Mesenchymal stem cell (in vitro differentiated cells and primary cell): ENCODE measurements around the gene PDYN.

Experiments used
- DNase-seq: peaks from one replicate; pipeline ENCODE4 v3.0.0-alpha.2; 2013
- H2AFZ ChIP-seq: one replicate; pipeline ENCODE4 v1.6.1; 2013; ENCODE audit warnings: low read depth, mild to moderate bottlenecking, control low read depth, inconsistent platforms, low read length, moderate library complexity
- H2AK5ac ChIP-seq: 2 replicates; pipeline ENCODE4 v1.6.1; 2013; ENCODE audit warnings: low read length, moderate library complexity, mild to moderate bottlenecking, inconsistent platforms; ENCODE audit not compliant: severe bottlenecking
- H2BK120ac ChIP-seq: one replicate; pipeline ENCODE4 v1.6.1; 2013; ENCODE audit warnings: low read depth, mild to moderate bottlenecking, inconsistent platforms, low read length, moderate library complexity
- H2BK12ac ChIP-seq, 2 experiments: one replicate each; pipeline ENCODE4 v1.6.1; 2013; ENCODE audit warnings: inconsistent platforms in 2 of 2, low read length in 2 of 2, mild to moderate bottlenecking in 2 of 2, moderate library complexity in 2 of 2, control low read depth in 1 of 2
- H2BK15ac ChIP-seq: one replicate; pipeline ENCODE4 v1.6.1; 2013; ENCODE audit warnings: mild to moderate bottlenecking, low read depth, inconsistent platforms; ENCODE audit not compliant: poor library complexity, severe bottlenecking
- H2BK5ac ChIP-seq: 2 replicates; pipeline ENCODE4 v1.6.1; 2013; ENCODE audit warnings: low read depth, mild to moderate bottlenecking, low read length, control low read depth, inconsistent platforms; ENCODE audit not compliant: poor library complexity, severe bottlenecking
- H3K14ac ChIP-seq, 2 experiments: one replicate each; pipeline ENCODE4 v1.6.1; 2013; ENCODE audit warnings: inconsistent platforms in 2 of 2, low read length in 2 of 2, control low read depth in 1 of 2, mild to moderate bottlenecking in 1 of 2, moderate library complexity in 1 of 2
- H3K18ac ChIP-seq, 2 experiments: one replicate each; pipeline ENCODE4 v1.6.1; 2013; ENCODE audit warnings: inconsistent platforms in 2 of 2, low read length in 2 of 2, control low read depth in 1 of 2, low read depth in 1 of 2, mild to moderate bottlenecking in 1 of 2
- H3K23ac ChIP-seq, 2 experiments: one replicate each; pipeline ENCODE4 v1.6.1; 2013; ENCODE audit warnings: inconsistent platforms in 2 of 2, low read length in 2 of 2, mild to moderate bottlenecking in 2 of 2, moderate library complexity in 2 of 2, control low read depth in 1 of 2
- H3K27ac ChIP-seq: 2 replicates; pipeline ENCODE4 v1.5.1; 2013; ENCODE audit warnings: mild to moderate bottlenecking, moderate library complexity, low read length, control low read depth, inconsistent platforms; ENCODE audit not compliant: poor library complexity, severe bottlenecking
- H3K27me3 ChIP-seq, 2 experiments: 2 replicates each; pipeline versions ENCODE4 v1.6.1 to v1.7.0; 2013; ENCODE audit warnings: low read length in 2 of 2, mild to moderate bottlenecking in 2 of 2, moderate library complexity in 2 of 2, control low read depth in 1 of 2, inconsistent platforms in 1 of 2; ENCODE audit not compliant: control insufficient read depth in 1 of 2, insufficient read depth in 1 of 2
- H3K36me3 ChIP-seq, 2 experiments: 2 replicates each; pipeline versions ENCODE4 v1.6.1 to v1.7.0; 2013; ENCODE audit warnings: low read length in 2 of 2, control low read depth in 1 of 2, inconsistent platforms in 1 of 2, low read depth in 1 of 2, mild to moderate bottlenecking in 1 of 2; ENCODE audit not compliant: insufficient read depth in 2 of 2, control insufficient read depth in 1 of 2
- H3K4ac ChIP-seq, 2 experiments: one replicate each; pipeline ENCODE4 v1.6.1; 2013; ENCODE audit warnings: inconsistent platforms in 2 of 2, low read length in 2 of 2, mild to moderate bottlenecking in 2 of 2, moderate library complexity in 2 of 2, control low read depth in 1 of 2, low read depth in 1 of 2
- H3K4me1 ChIP-seq: 2 replicates; pipeline ENCODE4 v1.6.1; 2013; ENCODE audit warnings: low read depth, low read length, control low read depth; ENCODE audit not compliant: control insufficient read depth, insufficient read depth
- H3K4me2 ChIP-seq: 2 replicates; pipeline ENCODE4 v1.6.1; 2013; ENCODE audit warnings: low read length, mild to moderate bottlenecking, inconsistent platforms; ENCODE audit not compliant: poor library complexity, severe bottlenecking
- H3K4me3 ChIP-seq, 2 experiments: 2 replicates each; pipeline versions ENCODE4 v1.5.1 to v1.7.0; 2013; ENCODE audit warnings: low read length in 2 of 2, mild to moderate bottlenecking in 2 of 2, control low read depth in 1 of 2, low read depth in 1 of 2; ENCODE audit not compliant: insufficient read depth in 1 of 2
- H3K79me1 ChIP-seq: replicated peaks from 2 replicates; pipeline ENCODE4 v1.6.1; 2013; ENCODE audit warnings: mild to moderate bottlenecking, control low read depth, low read length, inconsistent platforms; ENCODE audit not compliant: poor library complexity, severe bottlenecking
- H3K9ac ChIP-seq: 2 replicates; pipeline ENCODE4 v1.7.0; 2013; ENCODE audit warnings: mild to moderate bottlenecking, low read length, moderate library complexity
- H3K9me3 ChIP-seq: 2 replicates; pipeline ENCODE4 v1.7.0; 2013; ENCODE audit warnings: mild to moderate bottlenecking, low read length; ENCODE audit not compliant: control insufficient read depth
- H4K8ac ChIP-seq: one replicate; pipeline ENCODE4 v1.6.1; 2013; ENCODE audit warnings: inconsistent platforms, mild to moderate bottlenecking, low read length, moderate library complexity
- H4K91ac ChIP-seq: one replicate; pipeline ENCODE4 v1.6.1; 2013; ENCODE audit warnings: mild to moderate bottlenecking, low read length, inconsistent platforms
- WGBS: methylation state at CpG from one replicate; pipeline ENCODE4 v1.1.7; 2013; ENCODE audit warnings: mixed read lengths; 5-methylcytosine and 5-hydroxymethylcytosine counted together

The PDYN gene

DNA sequence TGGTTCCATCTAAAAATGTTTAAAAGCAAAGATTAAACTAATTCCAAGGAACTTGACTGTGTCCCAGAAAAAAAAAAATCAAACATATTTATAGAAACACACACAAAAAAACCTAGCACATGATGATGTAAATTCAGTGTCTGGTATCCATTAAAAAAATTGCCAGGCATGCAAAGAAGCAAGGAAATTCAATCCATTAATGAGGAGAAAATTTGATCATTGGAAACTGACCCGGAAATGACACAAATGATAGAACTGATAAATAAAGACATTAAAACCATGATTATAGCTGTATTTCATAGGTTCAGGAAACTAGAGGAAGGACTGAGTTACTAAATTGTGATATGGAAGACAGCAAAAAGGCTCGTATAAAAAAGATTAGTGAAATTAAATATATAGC, 34.7 kb downstream of the PDYN start:
- no peak overlapping the region for H3K23ac ChIP-seq
- H3K27me3 ChIP-seq: peaks cover 20 to 40% of the 10 kb centered on the region in 2 experiments
- WGBS: no CpG with 5 or more reads among the region's 2 CpGs
- H2AK5ac ChIP-seq: no peak overlapping the region
- no peak overlapping the region for H2BK15ac ChIP-seq
- H3K4me3 ChIP-seq: no peak overlapping the region
- no peaks in the 10 kb centered on the region for H3K4me1 ChIP-seq
- H3K14ac ChIP-seq: no peak overlapping the region
- H3K18ac ChIP-seq: no peak overlapping the region
- no peak overlapping the region for H4K91ac ChIP-seq
- no peak overlapping the region for H2AFZ ChIP-seq
- H3K79me1 ChIP-seq: no peaks in the 10 kb centered on the region
- no peak overlapping the region for H3K4me2 ChIP-seq
- no peaks in the 10 kb centered on the region for H3K36me3 ChIP-seq
- H2BK5ac ChIP-seq: no peak overlapping the region
- no peak overlapping the region for H3K4ac ChIP-seq
- H3K27ac ChIP-seq: no peak overlapping the region
- H4K8ac ChIP-seq: no peak overlapping the region
- H3K9me3 ChIP-seq: no peaks in the 10 kb centered on the region
- H3K9ac ChIP-seq: no peak overlapping the region
- H2BK12ac ChIP-seq: no peak overlapping the region
- no peak for DNase-seq
- H2BK120ac ChIP-seq: no peak overlapping the region

GRCh38 chr20:1958426-1958825, 35.4 kb downstream of the PDYN start:
- Histone ChIP-seq H3K9me3 (no peaks in the 10 kb centered on the region), H2BK12ac (no peak overlapping the region), H3K4me2 (no peak overlapping the region), H2BK15ac (no peak overlapping the region), H3K9ac (no peak overlapping the region), H2AK5ac (no peak overlapping the region), H3K4me3 (no peak overlapping the region), H3K4ac (no peak overlapping the region), H3K14ac (no peak overlapping the region), H2BK5ac (no peak overlapping the region), H3K79me1 (no peaks in the 10 kb centered on the region), H2BK120ac (no peak overlapping the region), H4K91ac (no peak overlapping the region), H2AFZ (no peak overlapping the region), H3K27ac (no peak overlapping the region), H3K23ac (no peak overlapping the region), H3K36me3 (no peaks in the 10 kb centered on the region), H3K27me3 (peaks cover 20 to 33% of the 10 kb centered on the region in 2 experiments), H3K18ac (no peak overlapping the region), H4K8ac (no peak overlapping the region), H3K4me1 (no peaks in the 10 kb centered on the region)
- DNase-seq: no peak
- 76% methylated on average over 2 of the region's 2 CpGs for WGBS

DNA sequence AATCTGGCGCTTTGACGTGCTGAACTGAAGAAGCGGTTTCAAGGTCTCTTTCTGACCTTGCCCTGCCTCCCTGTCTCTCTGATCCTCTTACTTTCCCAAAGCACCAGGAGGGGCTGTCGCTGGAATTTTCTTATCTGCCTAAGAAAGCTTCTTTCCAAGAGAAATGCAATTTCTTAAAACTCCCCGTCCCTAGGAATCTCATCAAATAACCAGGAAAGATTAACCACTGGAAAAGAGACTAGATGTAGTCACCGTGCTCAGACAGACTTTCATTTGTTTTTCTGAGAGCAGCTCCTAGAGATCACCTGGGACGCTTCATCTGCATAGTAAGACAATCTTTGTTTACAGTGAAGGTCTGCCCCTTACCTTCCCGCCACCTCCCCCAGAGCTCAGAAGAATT, 38.6 kb downstream of the PDYN start:
- H3K79me1 ChIP-seq: no peaks in the 10 kb centered on the region

GRCh38 chr20:1953621-1954020, 40.2 kb downstream of the PDYN start:
- H3K9ac ChIP-seq: no peak overlapping the region
- no peaks in the 10 kb centered on the region for H3K9me3 ChIP-seq
- no peak overlapping the region for H2AFZ ChIP-seq
- no peak overlapping the region for H2BK120ac ChIP-seq
- no peak overlapping the region for H2BK15ac ChIP-seq
- no peaks in the 10 kb centered on the region for H3K36me3 ChIP-seq
- H3K79me1 ChIP-seq: no peaks in the 10 kb centered on the region
- H3K4me3 ChIP-seq: no peak overlapping the region
- H3K4me1 ChIP-seq: no peaks in the 10 kb centered on the region
- no peak overlapping the region for H3K27ac ChIP-seq
- H3K23ac ChIP-seq: no peak overlapping the region
- no peak overlapping the region for H4K8ac ChIP-seq
- 92% methylated on average over 5 of the region's 5 CpGs for WGBS
- H3K27me3 ChIP-seq: peaks cover 0 to 16% of the 10 kb centered on the region in 2 experiments
- no peak overlapping the region for H3K14ac ChIP-seq
- no peak for DNase-seq
- H4K91ac ChIP-seq: no peak overlapping the region
- H3K4me2 ChIP-seq: no peak overlapping the region
- H2BK12ac ChIP-seq: no peak overlapping the region
- no peak overlapping the region for H2BK5ac ChIP-seq
- H3K18ac ChIP-seq: no peak overlapping the region
- H3K4ac ChIP-seq: no peak overlapping the region
- H2AK5ac ChIP-seq: no peak overlapping the region

More for the DNA sequence above, 38.6 kb downstream of the PDYN start:
- Histone ChIP-seq H3K18ac (no peak overlapping the region), H2BK120ac (no peak overlapping the region), H3K14ac (no peak overlapping the region), H3K4me2 (no peak overlapping the region), H2BK5ac (no peak overlapping the region), H4K91ac (no peak overlapping the region), H3K23ac (no peak overlapping the region), H2BK12ac (no peak overlapping the region), H3K36me3 (no peaks in the 10 kb centered on the region), H3K9me3 (no peaks in the 10 kb centered on the region), H3K27ac (no peak overlapping the region), H3K4me3 (no peak overlapping the region), H2AFZ (no peak overlapping the region), H2BK15ac (no peak overlapping the region), H2AK5ac (no peak overlapping the region), H3K4me1 (no peaks in the 10 kb centered on the region), H3K4ac (no peak overlapping the region), H4K8ac (no peak overlapping the region), H3K9ac (no peak overlapping the region), H3K27me3 (peaks cover 0 to 19% of the 10 kb centered on the region in 2 experiments)
- no peak for DNase-seq
- WGBS: 29% methylated on average over 8 of the region's 8 CpGs
